Stimulated activated naive CD8-positive, alpha-beta T cell treated with anti-CD3 and anti-CD28 coated beads, Interleukin-15, Interleukin-2, amounts not matched to agents 100 ng/mL and 50 ng/mL, for 24 hours (primary cell): Measurements from ENCODE around the gene INAFM1.

Source experiments
- H3K27ac Mint-ChIP-seq: one replicate; pipeline ENCODE4 v1.8.0; 2021; ENCODE audit warnings: mild to moderate bottlenecking, mixed read lengths
- H3K27me3 Mint-ChIP-seq: one replicate; pipeline ENCODE4 v1.8.0; 2021; ENCODE audit warnings: mixed read lengths
- H3K36me3 Mint-ChIP-seq: one replicate; pipeline ENCODE4 v1.8.0; 2021; ENCODE audit warnings: low read depth, mixed read lengths
- H3K4me1 Mint-ChIP-seq: one replicate; pipeline ENCODE4 v1.8.0; 2021; ENCODE audit warnings: low read depth, mixed read lengths
- H3K4me3 Mint-ChIP-seq: one replicate; pipeline ENCODE4 v1.8.0; 2021; ENCODE audit warnings: mild to moderate bottlenecking, mixed read lengths
- H3K9me3 Mint-ChIP-seq: one replicate; pipeline ENCODE4 v1.8.0; 2021; ENCODE audit warnings: mixed read lengths

INAFM1 gene

DNA sequence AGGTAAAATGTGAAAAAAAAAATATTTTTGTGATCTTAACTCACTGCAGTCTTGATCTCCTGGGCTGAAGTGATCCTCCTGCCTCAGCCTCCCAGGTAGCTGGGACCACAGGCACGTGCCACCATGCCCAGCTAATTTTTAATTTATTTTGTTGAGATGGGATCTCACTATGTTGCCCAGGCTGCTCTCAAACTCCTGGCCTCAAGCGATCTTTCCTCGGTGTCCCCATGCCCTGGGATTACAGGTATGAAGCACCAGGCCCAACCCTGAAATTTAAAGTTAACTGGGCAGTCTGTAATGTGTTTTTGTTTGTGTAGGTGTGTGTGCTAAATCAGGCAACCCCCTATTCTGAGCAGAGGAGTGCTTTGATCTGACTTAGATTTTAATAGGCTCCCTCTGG, 31.6 kb downstream of the INAFM1 start:
- Mint-ChIP-seq H3K27me3 (peaks cover 25% of the 10 kb centered on the region), H3K4me1 (peaks cover 5% of the 10 kb centered on the region), H3K4me3 (no peak overlapping the region), H3K27ac (no peak overlapping the region), H3K36me3 (no peaks in the 10 kb centered on the region), H3K9me3 (no peaks in the 10 kb centered on the region)

DNA sequence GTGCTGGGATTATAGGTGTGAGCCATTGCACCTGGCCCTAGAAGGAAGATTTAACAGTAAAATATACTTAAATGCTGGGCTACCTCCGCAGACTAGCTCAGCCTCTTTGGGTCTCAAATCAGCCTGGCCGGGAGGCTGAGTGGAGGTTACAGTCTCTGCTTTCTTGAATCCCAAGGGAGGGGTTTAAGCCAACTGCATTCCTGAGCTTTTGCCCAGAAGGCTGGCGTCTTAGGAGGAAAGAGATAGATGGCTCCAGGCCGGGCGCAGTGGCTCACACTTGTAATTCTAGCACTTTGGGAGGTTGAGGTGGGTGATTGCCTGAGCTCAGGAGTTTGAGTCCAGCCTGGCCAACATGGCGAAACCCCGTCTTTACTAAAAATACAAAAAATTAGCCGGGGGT, 34.4 kb downstream of the INAFM1 start:
- peaks cover 5% of the 10 kb centered on the region for H3K4me1 Mint-ChIP-seq
- H3K9me3 Mint-ChIP-seq = no peaks in the 10 kb centered on the region
- no peaks in the 10 kb centered on the region for H3K36me3 Mint-ChIP-seq
- H3K27ac Mint-ChIP-seq = no peak overlapping the region
- H3K4me3 Mint-ChIP-seq = no peak overlapping the region
- peaks cover 25% of the 10 kb centered on the region for H3K27me3 Mint-ChIP-seq

DNA sequence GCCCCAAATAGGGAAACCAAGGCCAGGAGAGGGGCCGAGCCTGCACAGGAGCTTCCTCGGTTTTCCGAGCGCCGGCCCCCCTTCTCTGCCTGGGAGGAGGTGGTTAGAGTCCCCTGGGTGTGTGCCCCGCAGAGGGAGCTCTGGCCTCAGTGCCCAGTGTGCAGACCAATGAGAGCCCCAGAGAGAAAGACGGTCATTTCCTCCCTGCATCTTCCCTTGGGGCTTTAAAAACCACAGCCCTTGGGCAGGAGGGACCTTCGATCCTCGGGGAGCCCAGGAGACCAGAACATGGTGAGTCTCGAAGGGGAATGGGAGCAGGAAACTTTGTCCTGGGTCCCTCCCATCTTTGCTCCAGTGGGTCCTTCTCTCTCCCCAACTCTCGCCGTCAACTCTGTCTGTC, 34.9 kb downstream of the INAFM1 start, which contains the start of gene C5AR1:
C5AR1 (plus strand) TSS at position 254 of the 400 bp plus-strand sequence; CDS start at position 289, 35 bp downstream.
- Mint-ChIP-seq H3K9me3 (no peaks in the 10 kb centered on the region), H3K27me3 (peaks cover 26% of the 10 kb centered on the region), H3K36me3 (no peaks in the 10 kb centered on the region), H3K4me1 (peaks cover 5% of the 10 kb centered on the region), H3K27ac (no peak within 1 kb of the TSS), H3K4me3 (no peak within 1 kb of the TSS)

DNA sequence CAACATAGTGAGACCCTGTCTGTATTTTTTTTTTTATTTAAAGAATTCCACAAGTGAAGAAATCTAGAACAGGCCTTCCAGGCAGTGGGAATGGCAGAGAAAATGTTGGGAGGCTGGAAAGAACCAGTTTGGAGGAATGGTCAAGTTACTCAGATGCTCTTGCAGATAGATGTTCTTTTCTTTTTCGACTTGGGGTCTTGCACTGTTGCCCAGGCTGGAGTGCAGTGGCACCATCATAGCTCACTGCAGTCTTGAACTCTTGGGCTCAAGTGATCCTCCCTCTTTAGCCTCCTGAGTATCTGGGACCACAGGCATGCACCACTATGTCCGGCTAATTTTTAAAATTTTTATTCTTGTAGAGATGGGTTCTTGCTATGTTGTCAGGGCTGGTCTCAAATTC, 35.6 kb downstream of the INAFM1 start:
- H3K36me3 Mint-ChIP-seq = no peaks in the 10 kb centered on the region
- peaks cover 2% of the 10 kb centered on the region for H3K4me1 Mint-ChIP-seq
- no peak overlapping the region for H3K4me3 Mint-ChIP-seq
- H3K27ac Mint-ChIP-seq = no peak overlapping the region
- H3K9me3 Mint-ChIP-seq = no peaks in the 10 kb centered on the region
- H3K27me3 Mint-ChIP-seq = peaks cover 23% of the 10 kb centered on the region

DNA sequence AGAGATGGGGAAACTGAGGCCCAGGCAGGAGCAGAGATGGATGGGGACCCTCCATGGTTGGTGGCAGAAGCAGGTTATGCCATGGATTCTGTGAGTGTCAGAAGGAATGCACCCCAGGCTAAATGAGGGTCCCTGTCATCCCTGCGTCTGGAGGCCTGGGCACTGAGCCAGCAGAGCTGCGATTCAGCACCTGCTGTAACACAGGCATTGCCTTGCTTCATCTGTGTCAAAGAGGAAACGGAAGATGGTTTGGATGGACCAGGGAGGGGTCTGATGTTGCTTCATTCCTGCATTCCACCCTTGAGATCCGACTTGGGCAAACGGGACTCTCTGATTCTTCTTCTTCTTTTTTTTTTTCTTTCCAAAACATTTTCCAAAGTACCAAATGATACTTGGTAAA, 36.1 kb downstream of the INAFM1 start:
- Mint-ChIP-seq H3K4me3 (no peak overlapping the region), H3K27ac (no peak overlapping the region), H3K27me3 (peaks cover 21% of the 10 kb centered on the region), H3K36me3 (no peaks in the 10 kb centered on the region), H3K4me1 (no peaks in the 10 kb centered on the region), H3K9me3 (no peaks in the 10 kb centered on the region)

DNA sequence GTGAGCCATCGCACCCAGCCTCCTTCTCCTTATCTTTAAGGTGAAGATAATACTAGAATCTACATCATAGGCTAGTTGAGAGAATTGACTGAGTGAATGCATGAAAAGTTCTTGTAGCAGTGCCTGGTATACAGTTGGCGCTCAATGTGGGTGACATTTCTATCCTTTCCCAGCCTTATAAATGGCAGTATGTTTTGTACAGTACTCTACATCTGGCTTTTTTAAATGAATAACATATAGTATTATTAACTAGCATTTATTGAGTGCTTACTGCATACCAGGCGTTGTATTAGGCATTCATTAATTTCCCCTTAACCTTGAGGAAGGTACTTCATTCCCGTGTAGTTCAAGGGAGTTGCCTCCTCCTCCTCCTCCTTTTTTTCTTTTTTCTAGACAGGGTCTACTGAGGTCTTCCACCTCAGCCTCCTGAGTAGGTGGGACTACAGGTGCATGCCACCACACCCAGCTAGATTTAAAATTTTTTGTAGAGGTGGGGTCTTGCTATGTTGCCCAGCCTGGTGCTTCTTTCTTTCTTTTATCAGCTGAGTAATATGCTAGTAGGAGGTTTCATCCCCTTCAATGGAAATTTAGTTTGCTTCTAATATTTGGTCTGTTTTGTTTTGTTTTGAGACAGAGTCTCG, 37.8 kb downstream of the INAFM1 start:
- Mint-ChIP-seq H3K36me3 (no peaks in the 10 kb centered on the region), H3K9me3 (no peaks in the 10 kb centered on the region), H3K4me3 (no peak overlapping the region), H3K27me3 (peaks cover 19% of the 10 kb centered on the region), H3K4me1 (no peaks in the 10 kb centered on the region), H3K27ac (no peak overlapping the region)

DNA sequence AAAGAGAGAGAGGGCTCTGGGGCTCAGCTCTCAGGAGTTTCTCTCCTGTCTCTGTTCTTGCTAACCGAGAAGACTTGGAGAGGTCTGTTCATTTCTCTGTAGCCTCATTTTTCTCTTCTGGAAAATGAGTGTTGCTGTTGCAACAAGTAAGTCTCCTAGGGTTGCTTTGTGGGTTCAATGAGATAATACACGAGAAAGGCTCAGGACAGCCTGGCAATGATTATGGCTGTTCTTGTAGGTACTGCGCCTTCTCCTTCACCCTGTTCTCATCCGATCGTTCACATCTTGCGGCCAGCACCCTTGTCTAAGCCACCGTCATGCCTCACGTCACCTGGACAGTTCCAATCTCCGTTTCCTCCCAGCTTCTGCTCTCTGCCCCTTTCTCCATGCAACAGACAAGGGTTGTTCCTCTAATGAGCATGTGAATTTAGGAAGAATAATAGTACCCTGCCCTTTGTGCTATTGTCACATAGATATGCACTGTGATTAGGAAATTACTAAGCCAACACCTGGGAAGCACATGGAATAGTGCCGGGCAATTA, 39.1 kb downstream of the INAFM1 start:
- Mint-ChIP-seq H3K9me3 (no peaks in the 10 kb centered on the region), H3K36me3 (no peaks in the 10 kb centered on the region), H3K4me1 (no peaks in the 10 kb centered on the region), H3K27ac (no peak overlapping the region), H3K4me3 (no peak overlapping the region), H3K27me3 (peaks cover 19% of the 10 kb centered on the region)

DNA sequence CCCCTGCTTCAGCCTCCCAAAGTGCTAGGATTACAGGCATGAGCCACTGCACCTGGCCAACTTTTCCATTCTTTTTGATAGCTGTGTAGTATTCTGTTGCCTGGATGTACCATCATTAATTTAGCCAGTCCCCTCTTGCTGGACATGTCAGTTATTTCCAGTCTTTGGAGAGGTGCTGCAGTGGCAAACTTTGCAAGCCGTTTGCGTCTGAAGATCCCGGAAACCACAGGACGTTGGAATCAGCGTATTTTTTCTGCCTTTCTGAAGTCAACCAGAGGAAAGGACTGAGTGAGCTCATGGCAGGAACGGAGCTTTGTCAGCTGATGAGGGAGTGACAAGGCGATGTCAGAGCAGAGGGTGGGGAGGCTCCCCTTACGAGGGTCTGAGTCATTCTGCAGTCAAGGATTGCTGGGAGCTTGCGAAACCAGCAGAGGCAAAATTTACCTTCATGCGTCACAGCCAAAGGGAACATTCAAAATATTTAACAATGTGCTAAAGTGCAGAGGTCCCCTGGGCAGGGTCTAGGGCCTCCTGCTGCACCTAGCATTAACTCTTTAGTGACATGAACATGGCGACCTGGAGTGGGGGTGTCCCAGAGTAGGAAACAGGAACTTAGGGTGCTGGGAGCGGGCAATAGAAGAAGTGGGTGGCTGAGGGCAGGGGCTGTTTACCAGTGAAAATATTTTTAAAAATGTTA, 40.6 kb downstream of the INAFM1 start:
- Mint-ChIP-seq H3K27ac (no peak overlapping the region), H3K36me3 (no peaks in the 10 kb centered on the region), H3K27me3 (peaks cover 20% of the 10 kb centered on the region), H3K4me1 (no peaks in the 10 kb centered on the region), H3K4me3 (no peak overlapping the region), H3K9me3 (no peaks in the 10 kb centered on the region)

DNA sequence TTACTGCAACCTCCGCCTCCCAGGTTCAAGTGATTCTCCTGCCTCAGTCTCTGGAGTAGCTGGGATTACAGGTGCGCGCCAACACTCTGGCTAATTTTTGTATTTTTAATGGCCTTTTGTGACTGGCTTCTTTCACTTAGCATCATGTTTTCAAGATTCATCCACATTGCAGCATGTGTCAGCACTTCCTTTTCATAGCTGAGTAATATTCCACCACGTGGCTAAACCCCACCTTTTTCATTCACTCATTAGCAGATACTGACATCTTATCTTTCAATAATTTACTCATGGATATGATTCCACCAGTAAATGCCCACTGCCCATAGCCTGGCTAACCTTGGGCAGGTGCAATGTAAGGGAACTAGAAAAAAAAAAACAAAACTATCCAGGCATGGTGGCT, 41.8 kb downstream of the INAFM1 start:
- Mint-ChIP-seq H3K4me3 (no peak overlapping the region), H3K27ac (no peak overlapping the region), H3K27me3 (peaks cover 26% of the 10 kb centered on the region), H3K9me3 (no peaks in the 10 kb centered on the region), H3K4me1 (no peaks in the 10 kb centered on the region), H3K36me3 (no peaks in the 10 kb centered on the region)

DNA sequence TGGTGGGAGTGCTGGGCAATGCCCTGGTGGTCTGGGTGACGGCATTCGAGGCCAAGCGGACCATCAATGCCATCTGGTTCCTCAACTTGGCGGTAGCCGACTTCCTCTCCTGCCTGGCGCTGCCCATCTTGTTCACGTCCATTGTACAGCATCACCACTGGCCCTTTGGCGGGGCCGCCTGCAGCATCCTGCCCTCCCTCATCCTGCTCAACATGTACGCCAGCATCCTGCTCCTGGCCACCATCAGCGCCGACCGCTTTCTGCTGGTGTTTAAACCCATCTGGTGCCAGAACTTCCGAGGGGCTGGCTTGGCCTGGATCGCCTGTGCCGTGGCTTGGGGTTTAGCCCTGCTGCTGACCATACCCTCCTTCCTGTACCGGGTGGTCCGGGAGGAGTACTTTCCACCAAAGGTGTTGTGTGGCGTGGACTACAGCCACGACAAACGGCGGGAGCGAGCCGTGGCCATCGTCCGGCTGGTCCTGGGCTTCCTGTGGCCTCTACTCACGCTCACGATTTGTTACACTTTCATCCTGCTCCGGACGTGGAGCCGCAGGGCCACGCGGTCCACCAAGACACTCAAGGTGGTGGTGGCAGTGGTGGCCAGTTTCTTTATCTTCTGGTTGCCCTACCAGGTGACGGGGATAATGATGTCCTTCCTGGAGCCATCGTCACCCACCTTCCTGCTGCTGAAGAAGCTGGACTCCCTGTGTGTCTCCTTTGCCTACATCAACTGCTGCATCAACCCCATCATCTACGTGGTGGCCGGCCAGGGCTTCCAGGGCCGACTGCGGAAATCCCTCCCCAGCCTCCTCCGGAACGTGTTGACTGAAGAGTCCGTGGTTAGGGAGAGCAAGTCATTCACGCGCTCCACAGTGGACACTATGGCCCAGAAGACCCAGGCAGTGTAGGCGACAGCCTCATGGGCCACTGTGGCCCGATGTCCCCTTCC, 45.5 kb downstream of the INAFM1 start:
- no peaks in the 10 kb centered on the region for H3K4me1 Mint-ChIP-seq
- no peaks in the 10 kb centered on the region for H3K36me3 Mint-ChIP-seq
- H3K27ac Mint-ChIP-seq = no peak overlapping the region
- H3K4me3 Mint-ChIP-seq = no peak overlapping the region
- H3K9me3 Mint-ChIP-seq = no peaks in the 10 kb centered on the region
- H3K27me3 Mint-ChIP-seq = peaks cover 41% of the 10 kb centered on the region

DNA sequence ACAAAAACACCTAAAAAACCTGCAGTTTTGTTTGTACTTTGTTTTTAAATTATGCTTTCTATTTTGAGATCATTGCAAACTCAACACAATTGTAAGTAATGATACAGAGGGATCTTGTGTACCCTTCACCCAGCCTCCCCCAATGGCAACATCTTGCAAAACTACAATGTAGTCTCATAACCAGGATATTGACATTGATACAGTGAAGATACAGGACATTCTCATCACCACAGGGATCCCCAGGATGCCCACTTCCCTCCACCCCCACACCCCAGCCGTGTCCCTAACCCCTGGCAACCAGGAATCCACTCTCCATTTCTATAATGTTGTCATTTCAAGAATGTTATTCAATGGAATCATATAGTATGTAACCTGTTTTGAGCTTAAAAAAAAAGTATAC, 46.9 kb downstream of the INAFM1 start:
- no peak overlapping the region for H3K27ac Mint-ChIP-seq
- H3K27me3 Mint-ChIP-seq = peaks cover 37% of the 10 kb centered on the region
- no peaks in the 10 kb centered on the region for H3K4me1 Mint-ChIP-seq
- H3K4me3 Mint-ChIP-seq = no peak overlapping the region
- H3K36me3 Mint-ChIP-seq = no peaks in the 10 kb centered on the region
- no peaks in the 10 kb centered on the region for H3K9me3 Mint-ChIP-seq

DNA sequence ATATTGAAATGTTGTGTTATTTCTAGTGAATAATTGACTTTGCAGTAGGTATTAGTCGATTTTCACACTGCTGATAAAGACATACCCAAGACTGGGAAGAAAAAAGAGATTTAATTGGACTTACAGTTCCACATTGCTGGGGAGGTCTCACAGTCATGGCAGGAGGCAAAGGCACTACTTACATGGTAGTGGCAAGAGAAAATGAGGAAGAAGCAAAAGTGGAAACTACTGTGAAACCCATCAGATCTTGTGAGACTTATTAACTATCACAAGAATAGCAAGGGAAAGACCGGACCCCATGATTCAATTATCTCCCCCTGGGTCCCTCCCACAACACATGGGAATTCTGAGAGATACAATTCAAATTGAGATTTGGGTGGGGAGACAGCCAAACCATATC, 47.4 kb downstream of the INAFM1 start:
- Mint-ChIP-seq H3K4me1 (no peaks in the 10 kb centered on the region), H3K9me3 (no peaks in the 10 kb centered on the region), H3K27ac (no peak overlapping the region), H3K4me3 (no peak overlapping the region), H3K27me3 (peaks cover 36% of the 10 kb centered on the region), H3K36me3 (no peaks in the 10 kb centered on the region)

DNA sequence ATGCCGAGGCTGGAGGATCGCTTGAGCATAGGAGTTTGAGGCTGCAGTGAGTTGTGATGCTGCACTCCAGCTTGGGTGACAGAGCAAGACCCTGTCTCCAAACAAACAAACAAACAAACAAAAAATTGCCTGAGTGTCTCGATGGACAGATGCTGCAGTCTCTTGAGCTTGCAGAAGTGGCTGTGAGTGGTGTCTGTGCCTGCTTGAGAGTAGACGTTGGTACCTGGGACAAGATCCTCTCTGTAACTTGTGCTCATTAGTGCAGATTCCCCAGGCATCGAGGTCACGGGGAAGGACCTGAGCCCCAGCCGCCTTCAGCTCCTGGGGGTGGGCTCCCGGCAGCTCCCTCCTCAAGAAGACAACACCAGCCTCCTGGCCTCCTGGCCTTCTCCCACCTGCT, 48.7 kb downstream of the INAFM1 start:
- Mint-ChIP-seq H3K27ac (no peak overlapping the region), H3K4me1 (no peaks in the 10 kb centered on the region), H3K9me3 (no peaks in the 10 kb centered on the region), H3K27me3 (peaks cover 36% of the 10 kb centered on the region), H3K4me3 (no peak overlapping the region), H3K36me3 (no peaks in the 10 kb centered on the region)

DNA sequence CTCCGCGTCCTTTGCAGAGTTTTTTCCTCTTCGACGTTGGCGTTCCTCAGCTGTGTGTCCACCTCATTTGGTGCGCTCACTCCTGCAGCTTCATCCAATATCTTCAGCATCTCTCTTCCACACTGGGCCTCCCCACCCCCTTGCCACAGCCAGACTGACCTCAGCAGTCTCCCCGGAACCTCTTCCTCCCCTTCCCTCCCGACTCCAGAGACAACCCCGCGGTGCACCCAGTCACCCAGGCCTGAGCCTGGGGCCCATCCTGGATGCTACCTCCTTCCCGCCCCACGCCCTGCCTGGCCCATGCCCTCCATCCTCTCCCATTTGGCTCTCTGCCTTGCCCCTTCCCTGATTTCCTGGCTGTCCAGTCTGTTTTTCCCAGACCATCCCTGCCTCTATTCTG, 49.2 kb downstream of the INAFM1 start:
- H3K27me3 Mint-ChIP-seq = peaks cover 36% of the 10 kb centered on the region
- no peaks in the 10 kb centered on the region for H3K4me1 Mint-ChIP-seq
- no peak overlapping the region for H3K4me3 Mint-ChIP-seq
- no peaks in the 10 kb centered on the region for H3K9me3 Mint-ChIP-seq
- no peak overlapping the region for H3K27ac Mint-ChIP-seq
- H3K36me3 Mint-ChIP-seq = no peaks in the 10 kb centered on the region

DNA sequence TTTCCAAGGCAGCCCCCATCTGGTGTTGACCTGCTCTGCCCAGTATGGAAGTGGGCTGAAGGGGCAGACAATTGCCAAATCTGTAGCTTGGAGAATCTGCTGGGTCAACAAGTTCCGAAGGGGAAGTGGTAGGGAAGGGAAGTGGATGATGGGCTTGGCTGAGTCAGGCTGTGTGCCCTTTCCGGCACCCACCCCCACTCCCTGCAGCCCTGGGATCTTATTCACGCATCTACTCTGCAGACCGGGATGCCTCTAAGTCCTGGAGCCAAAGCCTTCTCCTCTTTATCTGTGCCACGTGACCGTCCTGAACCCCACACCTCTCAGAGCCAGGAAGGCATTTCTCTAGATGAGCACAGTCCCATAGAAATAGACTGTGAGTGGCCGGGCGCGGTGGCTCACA, 49.8 kb downstream of the INAFM1 start:
- Mint-ChIP-seq H3K36me3 (no peaks in the 10 kb centered on the region), H3K27ac (no peak overlapping the region), H3K9me3 (no peaks in the 10 kb centered on the region), H3K4me1 (no peaks in the 10 kb centered on the region), H3K27me3 (peaks cover 36% of the 10 kb centered on the region), H3K4me3 (no peak overlapping the region)
